B cell (primary cell): Measurements from ENCODE around the gene NGDN. TPM values are rescaled to one million over a fixed set of nuclear protein-coding genes. Genes with fewer than 3 reads are reported as not detected.

ENCODE experiments used
- ATAC-seq: fragments of 200-7000 bp; cut with Tn5 transposase; one replicate; pipeline ENCODE4 v1.10.0; 2021; ENCODE audit warnings: low read depth, mild to moderate bottlenecking, moderate number of reproducible peaks, moderate library complexity
- CTCF ChIA-PET: fragments of 350-600 bp; sonication (Branson Sonifier 250); formaldehyde crosslinking; loops from one replicate; lab custom pipeline; 2021; ENCODE audit warnings: antibody characterized with exemption, inconsistent platforms; lab: Charles Lee
- POLR2A ChIA-PET: fragments of 350-600 bp; sonication (Branson Sonifier 250); formaldehyde crosslinking; loops from one replicate; lab custom pipeline; 2021; ENCODE audit warnings: antibody characterized with exemption; lab: Charles Lee
- DNase-seq: peaks from one replicate; pipeline ENCODE4 v3.0.0; 2013
- H2AFZ ChIP-seq: 2 replicates; pipeline ENCODE4 v1.6.1; 2012; ENCODE audit warnings: mild to moderate bottlenecking, low read depth, low read length; ENCODE audit not compliant: insufficient read depth, poor library complexity, severe bottlenecking
- H3K27ac ChIP-seq, 2 donors: 1 replicate in 1 of 2; 2 replicates in 1 of 2; pipeline ENCODE4 v1.5.1; 2012 to 2013; ENCODE audit warnings: low read length in 2 of 2, mild to moderate bottlenecking in 2 of 2, moderate library complexity in 1 of 2
- H3K27me3 ChIP-seq, 4 experiments: fragments of 200-600 bp in 1 of 4; sonication (generic) in 1 of 4; replicated peaks in 1 of 4; 1 replicate in 2 of 4; 2 replicates in 2 of 4; pipeline versions ENCODE4 v1.6.1 to v1.7.0; 2013 to 2016; ENCODE audit warnings: low read length in 3 of 4, mild to moderate bottlenecking in 2 of 4, mixed read lengths in 1 of 4, moderate library complexity in 1 of 4; ENCODE audit not compliant: insufficient read depth in 4 of 4, control insufficient read depth in 3 of 4; ENCODE audit errors: control extremely low read depth in 1 of 4
- H3K36me3 ChIP-seq, 2 experiments: replicated peaks in 1 of 2; 1 replicate in 1 of 2; 2 replicates in 1 of 2; pipeline versions ENCODE4 v1.6.1 to v1.7.1; 2013; ENCODE audit warnings: low read length in 1 of 2; ENCODE audit not compliant: insufficient read depth in 2 of 2, control insufficient read depth in 1 of 2; ENCODE audit errors: control extremely low read depth in 1 of 2, extremely low read depth in 1 of 2
- H3K4me1 ChIP-seq, 2 donors: fragments of 200-600 bp in 1 of 2; sonication (generic) in 1 of 2; 1 replicate in 1 of 2; 2 replicates in 1 of 2; pipeline versions ENCODE4 v1.5.1 to v1.6.1; 2013 to 2017; ENCODE audit warnings: low read length in 2 of 2; ENCODE audit not compliant: control insufficient read depth in 2 of 2, insufficient read depth in 2 of 2
- H3K4me2 ChIP-seq: replicated peaks from 2 replicates; pipeline ENCODE3; 2012; ENCODE audit warnings: mild to moderate bottlenecking, low read depth, low read length; ENCODE audit not compliant: poor library complexity, severe bottlenecking
- H3K4me3 ChIP-seq, 5 experiments: fragments of 200-600 bp in 1 of 5; sonication (generic) in 1 of 5; 1 replicate in 3 of 5; 2 replicates in 2 of 5; pipeline versions ENCODE4 v1.5.1 to v1.7.0; 2011 to 2016; ENCODE audit warnings: low read length in 4 of 5, mild to moderate bottlenecking in 4 of 5, low read depth in 2 of 5, control low read depth in 1 of 5, moderate library complexity in 1 of 5; ENCODE audit not compliant: insufficient read depth in 1 of 5; ENCODE audit errors: control extremely low read depth in 1 of 5, extremely low read depth in 1 of 5
- H3K79me2 ChIP-seq: fragments of 200-600 bp; sonication (generic); one replicate; pipeline ENCODE4 v1.6.0; 2016; ENCODE audit warnings: low read length; ENCODE audit not compliant: control insufficient read depth, insufficient read depth
- H3K9ac ChIP-seq: fragments of 200-600 bp; sonication (generic); 2 replicates; pipeline ENCODE4 v1.6.1; 2017; ENCODE audit warnings: mild to moderate bottlenecking, low read length, moderate library complexity
- H3K9me3 ChIP-seq, 3 donors: one replicate each; pipeline versions ENCODE4 v1.6.1 to v1.7.1; 2013; ENCODE audit warnings: low read length in 2 of 3; ENCODE audit not compliant: control insufficient read depth in 2 of 3, insufficient read depth in 1 of 3; ENCODE audit errors: control extremely low read depth in 1 of 3
- H4K20me1 ChIP-seq: 2 replicates; pipeline ENCODE4 v1.6.0; 2012; ENCODE audit warnings: mild to moderate bottlenecking, low read length; ENCODE audit not compliant: insufficient read depth, control insufficient read depth, poor library complexity, severe bottlenecking
- H3K27ac Mint-ChIP-seq: one replicate; pipeline ENCODE4 v1.8.0; 2021; ENCODE audit warnings: mixed read lengths
- H3K27me3 Mint-ChIP-seq: one replicate; pipeline ENCODE4 v1.8.0; 2021; ENCODE audit warnings: mixed read lengths
- H3K4me1 Mint-ChIP-seq: one replicate; pipeline ENCODE4 v1.8.0; 2021; ENCODE audit warnings: mixed read lengths
- H3K4me3 Mint-ChIP-seq: one replicate; pipeline ENCODE4 v1.8.0; 2021; ENCODE audit warnings: mixed read lengths
- H3K9me3 Mint-ChIP-seq: one replicate; pipeline ENCODE4 v1.8.0; 2022; ENCODE audit warnings: mixed read lengths; ENCODE audit not compliant: insufficient read depth
- CTCF ChIP-seq: fragments of 200-600 bp; IDR thresholded peaks from one replicate; pipeline ENCODE4 v1.8.0; 2022; ENCODE audit warnings: antibody characterized with exemption, mild to moderate bottlenecking
- EZH2 ChIP-seq: IDR thresholded peaks from 2 replicates; pipeline ENCODE4 v1.6.1; 2012; ENCODE audit warnings: borderline replicate concordance, low read depth, mild to moderate bottlenecking, moderate library complexity, low read length; ENCODE audit not compliant: insufficient read depth, poor library complexity, severe bottlenecking
- WGBS: methylation state at CpG from one replicate; pipeline ENCODE4 v1.1.5; 2013; ENCODE audit warnings: missing lambda C conversion rate; ENCODE audit not compliant: insufficient coverage; 5-methylcytosine and 5-hydroxymethylcytosine counted together
- intact Hi-C: fragments of 100-400 bp; cut with micrococcal nuclease; formaldehyde crosslinking; loops from one replicate; pipeline ENCODE4 v1.10.0; 2022
- polyA plus RNA-seq: library from polyadenylated mRNA; depleted of rRNA; stranded (reverse); fragments of >200 nt; gene quantifications from 2 replicates; pipeline ENCODE4 v1.2.3, GENCODE V29; 2012
- total RNA-seq, 2 donors: library from RNA; stranded (reverse); fragments of 120-200 nt in 1 of 2; gene quantifications; 1 replicate in 1 of 2; 2 replicates in 1 of 2; pipeline versions ENCODE4 v1.2.3 to v1.2.4, GENCODE V29; 2013 to 2022

Gene NGDN
- total and polyA plus RNA-seq, 2 donors (not counting 1 experiment from before 2014, with no cell fraction given) = 66.7 to 81.8 TPM

GRCh38 chr14:23520899-23521533, 51.5 kb downstream of the NGDN start:
- intact Hi-C loops = no loop called here
- no peak for ATAC-seq
- no peak for DNase-seq
- no peaks in the 10 kb centered on the region for H4K20me1 ChIP-seq
- H3K36me3 ChIP-seq = no peaks in the 10 kb centered on the region
- ChIA-PET POLR2A (no interaction called here), CTCF (no interaction called here)
- no peak overlapping the region for H2AFZ ChIP-seq
- no peak overlapping the region for H3K4me3 ChIP-seq
- H3K9me3 ChIP-seq = no peaks in the 10 kb centered on the region
- H3K27me3 Mint-ChIP-seq = no peaks in the 10 kb centered on the region
- H3K4me3 Mint-ChIP-seq = no peak overlapping the region
- no peaks in the 10 kb centered on the region for H3K9me3 Mint-ChIP-seq
- H3K27me3 ChIP-seq = no peaks in the 10 kb centered on the region
- H3K4me2 ChIP-seq = no peak overlapping the region
- no peak overlapping the region for H3K9ac ChIP-seq
- H3K4me1 ChIP-seq = no peaks in the 10 kb centered on the region
- no peak overlapping the region for H3K27ac ChIP-seq
- no peaks in the 10 kb centered on the region for H3K79me2 ChIP-seq
- H3K27ac Mint-ChIP-seq = no peak overlapping the region
- no peak for TF ChIP-seq CTCF
- TF ChIP-seq EZH2 = no peak
- 99% methylated on average over 8 of the region's 14 CpGs for WGBS
- no peaks in the 10 kb centered on the region for H3K4me1 Mint-ChIP-seq

- Mint-ChIP-seq H3K27me3 (no peaks in the 10 kb centered on the region), H3K4me1 (no peaks in the 10 kb centered on the region), H3K9me3 (no peaks in the 10 kb centered on the region), H3K4me3 (no peak overlapping the region), H3K27ac (no peak overlapping the region)
- no peak overlapping the region for H3K9ac ChIP-seq
- H3K79me2 ChIP-seq = no peaks in the 10 kb centered on the region
- H3K36me3 ChIP-seq = no peaks in the 10 kb centered on the region
- H3K27ac ChIP-seq = no peak overlapping the region
- H3K4me1 ChIP-seq = no peaks in the 10 kb centered on the region
- ATAC-seq (no peak), DNase-seq (no peak)
- no peaks in the 10 kb centered on the region for H4K20me1 ChIP-seq
- ChIA-PET CTCF (interaction anchor here (1.1 kb wide), 1 partner anchor 9 kb away, joined by 3 read pairs; no protein-coding TSS in a partner anchor), POLR2A (no interaction called here)
- H3K4me3 ChIP-seq = no peak overlapping the region
- intact Hi-C loops = no loop called here
- H2AFZ ChIP-seq = no peak overlapping the region
- 74% methylated on average over 17 of the region's 20 CpGs for whole genome bisulfite sequencing
- no peak overlapping the region for H3K4me2 ChIP-seq
- TF ChIP-seq EZH2 = no peak
- no peaks in the 10 kb centered on the region for H3K9me3 ChIP-seq
- no peaks in the 10 kb centered on the region for H3K27me3 ChIP-seq
Measured at GRCh38 chr14:23521785-23522640, 52.5 kb downstream of the NGDN start.
